Measurements from ENCODE around the gene BCAS3.

BCAS3 gene

DNA sequence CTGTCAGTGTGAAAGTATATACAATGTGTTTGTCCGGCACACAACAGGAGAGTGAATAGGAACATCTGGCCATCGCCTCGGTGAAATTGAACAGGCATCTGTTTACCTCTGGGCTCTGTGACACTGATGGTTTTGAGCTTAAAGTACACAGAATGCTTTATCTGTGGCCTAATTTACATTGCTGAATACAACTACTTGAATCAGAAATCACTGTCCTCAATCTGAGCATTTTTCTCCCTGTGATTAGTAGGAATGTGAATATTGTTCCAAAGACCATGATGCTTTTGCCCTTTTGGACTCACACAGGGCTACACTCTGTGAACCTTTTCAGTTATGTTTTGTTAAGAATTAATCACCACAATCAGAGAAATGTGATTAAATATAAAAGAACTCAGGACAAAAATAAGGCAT lies 399.0 kb downstream of the BCAS3 start:
- DNase-seq, result no peak

DNA sequence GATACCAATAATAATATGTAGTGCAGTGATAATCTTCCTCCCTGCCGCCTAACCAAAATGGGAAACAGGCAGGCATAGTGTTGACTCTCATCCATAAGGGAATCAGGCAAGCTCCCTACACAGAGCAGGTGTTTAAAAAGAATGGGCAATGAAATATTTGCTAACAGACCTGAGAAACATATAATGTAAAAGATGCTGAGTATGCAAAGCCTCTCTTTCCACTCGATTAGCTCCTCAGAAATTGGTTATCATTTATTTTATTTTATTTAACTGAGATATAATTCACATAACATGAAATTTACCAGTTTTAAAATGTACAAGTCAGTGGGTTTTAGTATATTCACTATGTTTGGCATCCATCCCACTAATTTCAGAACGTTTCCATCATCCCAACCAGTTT lies 404.3 kb downstream of the BCAS3 start:
- no peak for DNase-seq

DNA sequence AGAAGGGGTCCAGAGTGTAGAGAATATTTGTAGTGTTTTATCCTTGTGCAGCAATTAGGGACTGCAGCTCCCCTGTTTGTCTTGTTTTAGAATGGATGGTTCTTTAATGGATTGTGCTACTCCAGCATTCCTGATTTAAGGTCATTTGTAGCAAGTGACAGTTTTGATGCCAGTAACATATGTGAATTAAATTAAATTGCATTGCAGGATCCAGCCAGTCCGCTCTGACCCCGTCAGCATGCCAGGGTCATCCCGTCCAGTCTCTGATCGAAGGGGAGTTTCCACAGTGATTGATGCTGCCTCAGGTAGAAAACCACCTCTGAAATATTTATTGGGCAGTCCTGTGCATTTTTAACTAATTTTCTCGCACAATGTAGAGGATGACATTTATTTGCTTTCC lies 406.6 kb downstream of the BCAS3 start:
- DNase-seq, result no peak

- DNase-seq, result no peak
These were observed 409.4 kb downstream of the BCAS3 start for GRCh38 chr17:61087024-61087423.

DNA sequence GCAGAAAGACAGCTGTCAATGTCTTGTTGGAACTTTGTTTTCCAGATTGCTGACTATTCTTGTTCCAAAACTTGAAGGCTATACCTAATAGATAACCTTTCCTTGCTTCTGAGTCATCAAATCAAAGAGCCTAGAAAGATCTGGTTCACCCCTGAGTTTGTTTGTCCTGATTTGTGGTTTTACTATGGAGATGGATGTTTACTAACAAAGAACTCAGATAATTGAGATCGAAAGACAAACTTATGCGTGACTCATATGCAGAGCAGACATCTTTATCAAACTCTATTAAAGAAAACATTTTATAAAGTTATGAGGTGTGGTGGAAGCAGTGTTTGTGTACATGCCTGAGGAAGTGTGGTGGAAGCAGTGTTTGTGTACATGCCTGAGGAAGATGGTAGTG lies 410.9 kb downstream of the BCAS3 start:
- DNase-seq, result no peak

- DNase-seq, result no peak
These were observed 413.4 kb downstream of the BCAS3 start for GRCh38 chr17:61091096-61091495.

DNA sequence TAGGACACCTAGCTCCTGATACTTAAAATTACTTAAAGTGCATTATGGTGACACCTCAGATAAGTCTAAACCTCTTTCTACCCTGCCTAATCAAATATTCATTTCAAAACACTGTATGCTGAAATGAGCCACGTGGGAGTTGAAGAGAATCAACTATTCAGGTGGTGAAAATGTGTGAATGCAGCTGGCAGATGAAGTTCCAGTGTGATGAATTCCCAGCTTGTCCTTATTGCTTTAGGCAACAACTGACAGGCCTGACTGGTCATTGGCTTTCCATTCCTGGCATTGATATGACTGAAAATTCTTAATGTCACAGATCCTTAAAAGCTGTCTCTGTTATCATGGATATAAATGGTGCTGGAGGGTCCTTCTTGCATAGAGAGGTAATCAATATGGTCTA lies 420.1 kb downstream of the BCAS3 start:
- no peak for DNase-seq

DNA sequence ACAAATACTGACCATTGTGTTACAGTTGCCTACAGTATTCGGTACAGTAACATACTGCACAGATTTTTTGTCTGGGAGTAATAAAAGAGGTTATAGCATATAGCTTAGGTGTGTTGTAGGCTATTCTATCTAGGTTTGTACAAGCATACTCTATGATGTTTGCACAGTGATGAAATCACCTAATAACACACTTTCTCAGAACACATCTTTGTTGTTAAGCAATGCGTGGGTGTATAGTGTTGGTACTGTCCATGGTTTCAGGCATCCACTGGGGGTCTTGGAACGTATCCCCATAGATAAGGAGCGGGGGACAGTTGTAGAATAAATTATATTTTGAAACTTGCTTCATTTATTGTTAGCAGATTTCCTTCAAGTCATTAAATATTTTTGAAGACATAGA lies 428.7 kb downstream of the BCAS3 start:
- no peak for DNase-seq

DNA sequence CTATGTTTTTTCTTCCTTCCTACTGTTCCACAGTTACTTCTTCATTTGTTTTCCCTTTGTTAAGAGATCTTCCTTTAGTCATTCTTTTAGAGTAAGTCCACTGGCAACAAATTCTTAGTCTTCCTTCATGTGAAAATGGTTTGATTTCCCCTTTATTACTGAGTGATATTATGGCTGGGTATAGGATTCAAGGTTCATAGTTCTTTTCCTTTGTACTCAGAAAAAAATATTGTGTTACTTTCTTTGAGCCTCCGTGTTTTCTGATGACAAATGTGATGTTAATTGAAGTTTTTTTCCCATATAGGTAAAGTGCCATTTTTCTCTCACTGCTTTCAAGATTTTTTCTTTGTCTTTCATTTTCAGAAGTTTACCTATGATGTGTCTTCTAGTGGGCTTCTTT lies 438.9 kb downstream of the BCAS3 start:
- no peak for DNase-seq

GRCh38 chr17:61117983-61118382 lies 440.3 kb downstream of the BCAS3 start:
- DNase-seq, result no peak

DNA sequence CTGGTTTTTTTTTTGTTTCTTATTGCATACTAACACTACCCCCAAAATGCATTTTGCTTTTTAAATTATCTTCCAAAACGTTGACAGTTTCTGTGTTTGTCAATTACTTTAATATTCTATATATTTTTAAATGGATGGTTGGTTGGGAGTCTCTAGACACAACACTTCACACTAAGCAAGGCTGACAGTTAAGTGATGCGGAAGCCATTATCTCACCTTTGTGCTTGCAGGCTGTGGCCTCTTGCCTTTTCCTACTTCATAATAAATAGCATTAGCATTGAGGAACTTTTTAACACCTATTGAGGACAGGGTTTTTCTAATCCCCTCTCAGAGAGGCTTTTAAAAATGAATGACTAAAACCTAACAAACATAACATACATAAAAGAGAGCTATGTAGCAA lies 441.2 kb downstream of the BCAS3 start:
- DNase-seq, result no peak

GRCh38 chr17:61122326-61122913 lies 444.8 kb downstream of the BCAS3 start:
- no peak for DNase-seq

- no peak for DNase-seq
These were observed 446.9 kb downstream of the BCAS3 start for GRCh38 chr17:61124562-61124961.

- DNase-seq, result no peak
These were observed 449.0 kb downstream of the BCAS3 start for GRCh38 chr17:61126473-61127249.

DNA sequence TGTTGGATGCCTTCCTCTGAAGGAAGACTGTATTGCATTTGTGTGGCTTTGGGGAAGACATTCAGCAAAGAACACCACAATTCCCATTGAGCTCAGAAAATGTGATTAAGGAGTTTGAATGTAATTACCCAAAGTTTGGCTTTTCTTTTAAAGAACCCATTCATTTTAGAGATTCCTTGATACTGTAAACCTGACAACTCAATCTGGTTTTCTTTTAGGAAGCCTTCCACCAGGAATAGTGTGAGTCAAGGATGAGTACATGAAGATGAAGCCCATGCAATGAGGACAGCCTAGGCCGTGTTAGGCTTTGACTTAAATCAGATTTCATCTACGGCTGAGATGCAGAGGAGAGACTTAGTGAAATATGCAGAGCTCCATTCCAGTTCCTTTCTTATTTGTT lies 450.3 kb downstream of the BCAS3 start:
- no peak for DNase-seq

DNA sequence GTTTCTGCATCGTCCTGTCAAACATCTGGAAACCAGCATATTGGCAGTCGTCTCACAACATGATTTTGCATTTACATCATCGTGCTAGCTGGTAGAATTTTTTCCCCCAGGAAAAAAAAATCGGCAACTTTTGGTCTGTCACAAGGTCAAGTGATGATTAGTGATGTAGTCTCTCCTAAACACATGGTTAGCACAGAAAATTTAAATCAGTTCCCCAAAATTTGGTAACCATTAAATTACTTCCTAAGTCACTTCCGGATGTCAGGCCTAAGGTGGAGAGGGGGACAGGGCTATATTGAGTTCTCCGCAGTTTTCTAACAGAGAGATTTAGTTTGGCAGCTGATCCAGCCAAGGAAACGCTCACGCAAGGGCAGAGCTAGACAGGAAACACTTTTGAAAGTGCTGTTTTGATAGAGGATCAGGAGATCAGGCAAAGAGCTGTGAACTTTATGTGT lies 451.0 kb downstream of the BCAS3 start:
- peak; percentile 23 to 50 (median 50) for DNase-seq

GRCh38 chr17:61129267-61130254 lies 451.9 kb downstream of the BCAS3 start:
- peak in 1 of 3 donors; percentile 29 for DNase-seq

- peak; percentile 37 to 52 (median 42) for DNase-seq
These were observed 452.7 kb downstream of the BCAS3 start for GRCh38 chr17:61130330-61130729.

DNA sequence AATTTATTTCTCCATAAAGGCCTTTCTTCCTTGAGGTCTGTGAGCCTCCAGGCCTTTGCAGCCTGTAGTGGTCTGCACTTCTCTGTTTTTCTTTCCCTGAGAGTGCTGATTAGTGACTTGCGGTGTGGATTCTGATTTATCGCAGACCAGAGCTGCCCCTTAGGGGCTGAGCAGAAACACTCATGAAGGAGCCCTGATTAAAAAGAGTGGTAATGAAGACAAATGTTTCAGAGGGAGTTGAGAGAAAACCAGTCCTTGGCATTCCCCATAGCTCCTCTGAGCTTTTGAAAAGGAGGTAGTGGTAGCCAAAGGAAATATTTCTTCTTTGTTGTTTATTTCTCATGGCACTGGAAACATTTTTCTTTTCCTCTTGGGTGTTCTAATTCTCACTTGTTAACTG lies 453.9 kb downstream of the BCAS3 start:
- no peak for DNase-seq

- DNase-seq, result no peak
These were observed 454.9 kb downstream of the BCAS3 start for GRCh38 chr17:61132524-61132923.

- DNase-seq, result no peak
These were observed 456.2 kb downstream of the BCAS3 start for GRCh38 chr17:61133853-61134252.

DNA sequence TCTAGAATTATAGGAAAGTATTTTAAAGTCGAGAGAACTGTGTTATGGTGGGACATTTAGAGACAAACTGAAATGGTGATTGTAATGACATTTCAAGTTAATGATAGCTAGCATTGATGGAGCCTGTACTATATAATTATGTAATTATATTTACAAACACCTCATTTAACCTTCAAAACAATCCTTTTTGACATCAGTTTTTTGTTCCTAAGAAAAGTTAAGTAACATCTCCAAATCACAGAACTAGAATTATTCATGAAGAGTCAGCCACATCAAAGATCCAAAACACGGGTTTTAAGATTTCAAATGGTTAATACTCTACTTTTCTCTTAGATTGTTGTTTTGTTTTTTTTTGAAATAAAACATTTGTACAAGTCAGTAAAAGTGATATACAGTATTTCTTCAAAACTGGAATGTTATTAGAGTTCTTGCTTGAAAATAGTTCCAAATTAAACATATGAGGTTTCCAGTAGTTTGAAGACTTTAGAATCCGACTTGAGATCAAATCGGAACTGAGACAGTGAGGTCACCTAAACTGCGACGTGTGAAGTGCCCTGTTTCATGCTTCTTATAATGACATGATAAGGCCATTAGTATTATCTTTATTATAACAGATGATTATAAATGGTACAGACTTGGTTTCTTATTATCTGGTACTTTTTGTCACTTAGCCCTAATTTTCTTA lies 457.0 kb downstream of the BCAS3 start:
- no peak for DNase-seq

DNA sequence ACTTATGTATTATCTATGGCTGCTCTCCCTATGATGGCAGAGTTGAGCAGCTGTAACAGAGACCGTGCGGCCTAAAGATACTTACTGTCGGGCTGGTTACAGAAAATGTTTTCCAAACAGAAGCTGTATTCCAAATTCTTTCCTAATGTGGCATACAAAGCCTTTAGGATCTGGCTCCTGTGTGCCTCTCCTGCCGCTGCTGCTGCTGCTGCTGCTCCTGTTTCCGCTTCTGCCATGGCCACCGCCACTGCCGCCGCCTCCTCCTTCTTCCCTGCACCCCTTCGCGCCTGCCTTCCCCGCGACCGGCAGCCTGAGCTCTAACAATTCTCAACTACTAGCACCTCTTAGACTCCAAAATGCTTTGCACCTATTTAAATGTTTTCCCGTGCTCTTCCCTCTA lies 458.1 kb downstream of the BCAS3 start:
- no peak for DNase-seq

All from suppressor macrophage treated with lipopolysaccharide for 1 hour (primary cell).